GM18867 (cell line): ENCODE measurements around the gene ITGA1.
A peak's percentile ranks its signal among the peaks of the same experiment; 100 is the strongest.

Source experiments
- ATAC-seq: cut with Tn5 transposase; IDR thresholded peaks from one replicate; pipeline ENCODE4 v1.9.1; 2021; ENCODE audit warnings: mild to moderate bottlenecking, moderate library complexity; ENCODE audit not compliant: unreplicated experiment

ITGA1 gene

GRCh38 chr5:52990528-52990925 is 202.8 kb downstream of the ITGA1 start:
- ATAC-seq = no peak

GRCh38 chr5:52993367-52993766 is 205.7 kb downstream of the ITGA1 start:
- no peak for ATAC-seq

- no peak for ATAC-seq
Observed at GRCh38 chr5:52994266-52994665, 206.6 kb downstream of the ITGA1 start.

GRCh38 chr5:52995095-52995494 is 207.4 kb downstream of the ITGA1 start:
- ATAC-seq = peak; percentile 54

- ATAC-seq = no peak
Observed at GRCh38 chr5:52995914-52996313, 208.2 kb downstream of the ITGA1 start.

GRCh38 chr5:52996979-52997378 is 209.3 kb downstream of the ITGA1 start:
- no peak for ATAC-seq

- no peak for ATAC-seq
Observed at GRCh38 chr5:52997424-52997823, 209.7 kb downstream of the ITGA1 start.

- ATAC-seq = peak; percentile 63
Observed at GRCh38 chr5:52998552-52999313, 211.0 kb downstream of the ITGA1 start.

- ATAC-seq = no peak
Observed at GRCh38 chr5:52999344-52999949, 211.7 kb downstream of the ITGA1 start.

- no peak for ATAC-seq
Observed at GRCh38 chr5:53001541-53001940, 213.8 kb downstream of the ITGA1 start.

- ATAC-seq = no peak
Observed at GRCh38 chr5:53002491-53002890, 214.8 kb downstream of the ITGA1 start.

- no peak for ATAC-seq
Observed at GRCh38 chr5:53003144-53003543, 215.4 kb downstream of the ITGA1 start.

GRCh38 chr5:53006911-53007890 is 219.5 kb downstream of the ITGA1 start:
- no peak for ATAC-seq

- ATAC-seq = peak; percentile 96
Observed at GRCh38 chr5:53008751-53009150, 221.0 kb downstream of the ITGA1 start.
